Measurements from ENCODE around the gene HELZ. TPM values are rescaled to one million over a fixed set of nuclear protein-coding genes. Genes with fewer than 3 reads are reported as not detected.

The HELZ gene
- polyA plus RNA-seq, 2 of the 4 experiments (the other 2 are of a cell fraction): 5.6 to 18.3 TPM

- ChIA-PET POLR2A (no interaction called here), CTCF (interaction anchor here (1.1 kb wide), 1 partner anchor 45 kb away, joined by 3 read pairs; no protein-coding TSS in a partner anchor)
- Histone ChIP-seq H3K9me3 (no peaks in the 10 kb centered on the region), H3K4me1 (peaks cover 2% of the 10 kb centered on the region), H3K4me2 (no peak overlapping the region), H3K27ac (no peak overlapping the region), H3K4me3 (no peak overlapping the region)
- no peak for TF ChIP-seq EHF (CRISPR knock-in tag; IDR thresholded peaks at IDR 0.05)
- TF ChIP-seq RARB (CRISPR knock-in tag; IDR thresholded peaks at IDR 0.05): no peak
- no peak for TF ChIP-seq BHLHE40 (IDR thresholded peaks at IDR 0.05; ENCODE audit: low read depth, low read length)
- TF ChIP-seq EP300 (IDR thresholded peaks at IDR 0.05): no peak
- TF ChIP-seq CEBPB (IDR thresholded peaks at IDR 0.05): no peak
- TF ChIP-seq ATOH8 (CRISPR knock-in tag; IDR thresholded peaks at IDR 0.05; ENCODE audit: low read depth): no peak
- ATAC-seq: no peak
- no peak for DNase-seq (ENCODE audit: low read depth in 1 of 2, low spot score in 1 of 2)
- no peak for FAIRE-seq
These were observed 154.7 kb downstream of the HELZ start for GRCh38 chr17:67090341-67090740.

GRCh38 chr17:67088639-67089038, 156.4 kb downstream of the HELZ start:
- Histone ChIP-seq H3K4me1 (no peaks in the 10 kb centered on the region), H3K4me3 (no peak overlapping the region), H3K27ac (no peak overlapping the region), H3K9me3 (no peaks in the 10 kb centered on the region), H3K4me2 (no peak overlapping the region)
- no peak for TF ChIP-seq TP53 (CRISPR knock-in tag; IDR thresholded peaks at IDR 0.05)
- no peak for TF ChIP-seq CBX8 (IDR thresholded peaks at IDR 0.05)
- TF ChIP-seq JUNB (IDR thresholded peaks at IDR 0.05): no peak
- no peak for TF ChIP-seq EP300 (IDR thresholded peaks at IDR 0.05)
- TF ChIP-seq FOSL2 (IDR thresholded peaks at IDR 0.05): no peak
- TF ChIP-seq FOSL2 (CRISPR knock-in tag; IDR thresholded peaks at IDR 0.05): no peak
- no peak for TF ChIP-seq FOSB (CRISPR knock-in tag; IDR thresholded peaks at IDR 0.05)
- TF ChIP-seq RNF2 (IDR thresholded peaks at IDR 0.05; ENCODE audit: borderline replicate concordance, low read depth): no peak
- TF ChIP-seq HEYL (CRISPR knock-in tag; IDR thresholded peaks at IDR 0.05): no peak
- TF ChIP-seq BCL3 (IDR thresholded peaks at IDR 0.05): no peak
- TF ChIP-seq USF2 (IDR thresholded peaks at IDR 0.05): no peak
- no peak for TF ChIP-seq KDM1A (IDR thresholded peaks at IDR 0.05; ENCODE audit: low read depth)
- TF ChIP-seq RAD21 (conservative IDR thresholded peaks at IDR 0.05 in 1 of 2, IDR thresholded peaks at IDR 0.05 in 1 of 2): no peak
- no peak for TF ChIP-seq CTCF (IDR thresholded peaks at IDR 0.05)
- TF ChIP-seq CEBPB (IDR thresholded peaks at IDR 0.05): no peak
- TF ChIP-seq ZC3H11A (IDR thresholded peaks at IDR 0.05): no peak
- no peak for TF ChIP-seq MAZ (IDR thresholded peaks at IDR 0.05; ENCODE audit: borderline replicate concordance, low read depth, low read length)
- TF ChIP-seq TFCP2L1 (CRISPR knock-in tag; IDR thresholded peaks at IDR 0.05): no peak
- no peak for TF ChIP-seq PBX3 (IDR thresholded peaks at IDR 0.05)
- no peak for TF ChIP-seq CHD2 (IDR thresholded peaks at IDR 0.05; ENCODE audit: low read length, partially characterized antibody)
- TF ChIP-seq NFE2L2 (conservative IDR thresholded peaks at IDR 0.05; ENCODE audit: low read length): no peak
- ATAC-seq: no peak
- no peak for FAIRE-seq
- WGBS (ENCODE audit: missing lambda C conversion rate): 96% methylated on average over 3 of the region's 3 CpGs
- no peak for DNase-seq (ENCODE audit: low read depth in 1 of 2, low spot score in 1 of 2)
- CTCF ChIA-PET: interaction anchor here (0.8 kb wide), 1 partner anchor 13 kb away, joined by 3 read pairs; no protein-coding TSS in a partner anchor
- POLR2A ChIA-PET: no interaction called here
